Muscle of leg (tissue), 11 donors: ENCODE data around the gene MAFF. TPM values are rescaled to one million over a fixed set of nuclear protein-coding genes. Genes with fewer than 3 reads are reported as not detected.
A peak's percentile ranks its signal among the peaks of the same experiment; 100 is the strongest.
"Not testable (repeated sequence)": the region's sequence is repeated elsewhere in the genome, so short reads cannot be mapped to it uniquely, and the experiment has no call there.

Experiments
- DNase-seq: peaks from one replicate; pipeline ENCODE4 v3.0.0; 2013
- H3K27ac ChIP-seq: one replicate; pipeline ENCODE4 v1.5.1; 2013; ENCODE audit warnings: mild to moderate bottlenecking, low read length, control low read depth
- H3K27me3 ChIP-seq: one replicate; pipeline ENCODE4 v1.6.1; 2013; ENCODE audit warnings: low read length; ENCODE audit not compliant: control insufficient read depth, insufficient read depth
- H3K36me3 ChIP-seq: one replicate; pipeline ENCODE4 v1.6.1; 2013; ENCODE audit warnings: low read length; ENCODE audit not compliant: control insufficient read depth, insufficient read depth
- H3K4me1 ChIP-seq: one replicate; pipeline ENCODE4 v1.6.1; 2013; ENCODE audit warnings: low read length; ENCODE audit not compliant: control insufficient read depth, insufficient read depth
- H3K4me3 ChIP-seq: one replicate; pipeline ENCODE4 v1.5.1; 2013; ENCODE audit warnings: low read length, control low read depth
- H3K9me3 ChIP-seq: replicated peaks from 2 replicates; pipeline ENCODE4 v1.6.1; 2013; ENCODE audit warnings: low read depth, low read length; ENCODE audit not compliant: control insufficient read depth
- WGBS: methylation state at CpG from one replicate; pipeline ENCODE4 v1.1.5; 2013; ENCODE audit warnings: missing lambda C conversion rate; ENCODE audit not compliant: insufficient coverage; 5-methylcytosine and 5-hydroxymethylcytosine counted together
- polyA plus RNA-seq, 8 donors: library from polyadenylated mRNA; unstranded; fragments of 120-200 nt; gene quantifications; one replicate each; pipeline versions ENCODE4 v1.2.1 to v1.2.3, GENCODE V29; 2013; ENCODE audit warnings: inconsistent platforms in 1 of 8, low replicate concordance in 1 of 8; ENCODE audit not compliant: insufficient read length in 8 of 8, insufficient read depth in 1 of 8
- total RNA-seq: library from RNA; stranded (reverse); fragments of 120-200 nt; gene quantifications from one replicate; pipeline ENCODE4 v1.2.4, GENCODE V29; 2013

MAFF gene
- total and polyA plus RNA-seq, 9 donors = 2.0 to 7.3 (median 4.5) TPM

GRCh38 chr22:38177044-38177443 is 24.8 kb upstream of the MAFF start:
- Histone ChIP-seq H3K36me3 (no peaks in the 10 kb centered on the region), H3K4me1 (peaks cover 58% of the 10 kb centered on the region), H3K27me3 (no peaks in the 10 kb centered on the region), H3K9me3 (no peaks in the 10 kb centered on the region), H3K4me3 (no peak overlapping the region), H3K27ac (peak overlapping the region; percentile 91)
- WGBS = 90% methylated on average over 4 of the region's 4 CpGs
- no peak for DNase-seq

DNA sequence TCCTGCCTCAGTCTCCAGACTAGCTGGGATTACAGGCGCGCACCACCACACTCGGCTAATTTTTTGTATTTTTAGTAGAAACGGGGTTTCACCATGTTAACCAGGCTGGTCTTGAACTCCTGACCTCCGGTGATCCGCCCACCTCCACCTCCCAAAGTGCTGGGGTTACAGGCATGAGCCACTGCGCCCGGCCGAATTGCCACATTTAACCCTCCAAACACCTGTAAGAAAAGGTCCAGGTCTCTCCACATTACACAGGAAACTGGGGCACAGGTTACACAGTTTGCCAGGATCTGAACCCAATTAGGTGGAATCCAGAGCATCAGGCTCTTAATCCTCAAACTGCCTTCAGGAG is 24.2 kb upstream of the MAFF start:
- not testable (repeated sequence) for H3K36me3 ChIP-seq, DNase-seq, H3K4me3 ChIP-seq, H3K9me3 ChIP-seq, H3K27me3 ChIP-seq
- Histone ChIP-seq H3K27ac (peak overlapping the region; percentile 69), H3K4me1 (peaks cover 56% of the 10 kb centered on the region)
- 89% methylated on average over 4 of the region's 9 CpGs for WGBS

GRCh38 chr22:38177926-38178604 is 23.7 kb upstream of the MAFF start:
- Histone ChIP-seq H3K27me3 (no peaks in the 10 kb centered on the region), H3K27ac (peak overlapping the region; percentile 69), H3K9me3 (no peaks in the 10 kb centered on the region), H3K4me3 (no peak overlapping the region), H3K4me1 (peaks cover 51% of the 10 kb centered on the region), H3K36me3 (no peaks in the 10 kb centered on the region)
- WGBS = 53% methylated on average over 6 of the region's 15 CpGs
- no peak for DNase-seq

GRCh38 chr22:38178605-38178937 is 23.2 kb upstream of the MAFF start:
- H3K36me3 ChIP-seq = not testable (repeated sequence)

GRCh38 chr22:38180841-38181452 is 20.8 kb upstream of the MAFF start:
- WGBS = 2% methylated on average over 8 of the region's 14 CpGs
- H3K27me3 ChIP-seq = no peaks in the 10 kb centered on the region
- no peaks in the 10 kb centered on the region for H3K36me3 ChIP-seq
- no peaks in the 10 kb centered on the region for H3K9me3 ChIP-seq
- H3K27ac ChIP-seq = peak overlapping the region; percentile 95
- H3K4me1 ChIP-seq = peaks cover 34% of the 10 kb centered on the region
- DNase-seq = no peak
- H3K4me3 ChIP-seq = peak overlapping the region; percentile 79

More at GRCh38 chr22:38178605-38178937, 23.2 kb upstream of the MAFF start:
- not testable (repeated sequence) for H3K9me3 ChIP-seq, DNase-seq, H3K27me3 ChIP-seq, H3K4me3 ChIP-seq
- no CpG with 5 or more reads among the region's 7 CpGs for WGBS
- Histone ChIP-seq H3K4me1 (peaks cover 46% of the 10 kb centered on the region), H3K27ac (peak overlapping the region; percentile 69)

DNA sequence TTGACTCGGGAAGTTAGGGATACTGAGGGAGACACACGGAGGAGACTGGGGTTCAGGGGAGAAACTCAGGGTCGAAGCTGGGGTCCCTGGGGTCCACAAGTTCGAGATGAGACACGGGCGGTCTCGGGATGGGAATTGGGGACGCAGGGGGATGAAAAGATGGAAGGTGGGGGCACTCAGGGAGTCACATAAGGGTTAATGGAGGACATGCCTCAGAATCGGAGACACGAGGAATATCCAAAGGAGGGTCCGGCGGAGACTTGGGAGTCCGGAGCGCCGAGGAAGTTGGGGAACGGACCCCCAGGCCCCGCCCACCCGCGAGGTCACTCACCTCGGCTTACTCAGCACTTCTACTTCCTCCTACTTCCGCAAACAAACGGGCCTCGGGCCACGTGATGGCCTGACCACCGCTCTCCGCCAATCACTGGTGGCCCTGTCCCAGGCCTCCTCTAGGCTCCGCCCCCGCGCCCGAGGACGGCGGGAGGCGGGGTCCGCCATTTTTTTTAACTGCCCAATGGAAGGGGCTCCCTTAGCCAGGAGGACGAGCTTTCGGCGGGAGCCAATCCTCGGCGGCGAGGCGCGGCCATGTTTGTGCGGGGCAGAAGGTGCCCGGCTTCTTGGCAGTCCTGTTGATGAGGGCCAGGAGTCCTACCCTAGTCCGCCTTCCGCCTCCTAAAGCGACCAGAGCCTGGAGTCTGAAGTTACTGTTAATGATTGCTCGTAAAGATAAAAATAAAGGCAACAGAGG is 20.2 kb upstream of the MAFF start, which contains the start of gene PLA2G6:
TSS of gene PLA2G6 (minus strand) at position 378 of the 748 bp plus-strand sequence. CDS start 12,404 bp downstream, outside the sequence.
- 0% methylated on average over 47 of the region's 48 CpGs for WGBS
- peak; percentile 100 for DNase-seq
- peaks cover 27% of the 10 kb centered on the region for H3K4me1 ChIP-seq
- H3K4me3 ChIP-seq = peak within 1 kb of the TSS; percentile 79
- peak within 1 kb of the TSS; percentile 95 for H3K27ac ChIP-seq
- H3K9me3 ChIP-seq = no peaks in the 10 kb centered on the region
- no peaks in the 10 kb centered on the region for H3K27me3 ChIP-seq
- H3K36me3 ChIP-seq = no peaks in the 10 kb centered on the region

DNA sequence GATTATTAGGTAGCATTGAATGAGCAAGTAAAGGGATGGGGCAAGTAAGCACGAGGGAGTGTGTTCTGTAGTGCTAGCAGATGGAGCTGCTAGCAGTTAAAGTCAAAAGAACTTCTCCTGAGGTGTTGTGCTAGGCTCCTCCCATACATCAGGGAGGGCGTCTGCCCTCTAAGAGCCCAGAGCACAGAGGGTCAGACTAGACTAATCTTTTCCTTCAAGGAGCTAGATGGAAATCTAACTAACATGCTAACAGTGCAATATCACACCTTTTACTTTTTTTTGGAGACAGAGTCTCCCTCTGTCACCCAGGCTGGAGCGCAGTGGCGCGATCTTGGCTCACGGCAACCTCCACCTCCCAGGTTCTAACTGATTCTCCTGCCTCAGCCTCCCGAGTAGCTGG is 17.0 kb upstream of the MAFF start:
- no peak for DNase-seq

GRCh38 chr22:38186429-38186828 is 15.4 kb upstream of the MAFF start:
- H3K9me3 ChIP-seq = no peaks in the 10 kb centered on the region
- H3K36me3 ChIP-seq = no peaks in the 10 kb centered on the region
- no peak overlapping the region for H3K27ac ChIP-seq
- H3K27me3 ChIP-seq = no peaks in the 10 kb centered on the region
- 36% methylated on average over 5 of the region's 5 CpGs for WGBS
- no peak for DNase-seq
- peaks cover 10% of the 10 kb centered on the region for H3K4me1 ChIP-seq
- H3K4me3 ChIP-seq = no peak overlapping the region

More for the DNA sequence above, 17.0 kb upstream of the MAFF start:
- Histone ChIP-seq H3K27me3 (no peaks in the 10 kb centered on the region), H3K27ac (no peak overlapping the region), H3K9me3 (no peaks in the 10 kb centered on the region), H3K4me1 (peaks cover 20% of the 10 kb centered on the region), H3K36me3 (no peaks in the 10 kb centered on the region), H3K4me3 (no peak overlapping the region)
- 59% methylated on average over 7 of the region's 7 CpGs for WGBS

DNA sequence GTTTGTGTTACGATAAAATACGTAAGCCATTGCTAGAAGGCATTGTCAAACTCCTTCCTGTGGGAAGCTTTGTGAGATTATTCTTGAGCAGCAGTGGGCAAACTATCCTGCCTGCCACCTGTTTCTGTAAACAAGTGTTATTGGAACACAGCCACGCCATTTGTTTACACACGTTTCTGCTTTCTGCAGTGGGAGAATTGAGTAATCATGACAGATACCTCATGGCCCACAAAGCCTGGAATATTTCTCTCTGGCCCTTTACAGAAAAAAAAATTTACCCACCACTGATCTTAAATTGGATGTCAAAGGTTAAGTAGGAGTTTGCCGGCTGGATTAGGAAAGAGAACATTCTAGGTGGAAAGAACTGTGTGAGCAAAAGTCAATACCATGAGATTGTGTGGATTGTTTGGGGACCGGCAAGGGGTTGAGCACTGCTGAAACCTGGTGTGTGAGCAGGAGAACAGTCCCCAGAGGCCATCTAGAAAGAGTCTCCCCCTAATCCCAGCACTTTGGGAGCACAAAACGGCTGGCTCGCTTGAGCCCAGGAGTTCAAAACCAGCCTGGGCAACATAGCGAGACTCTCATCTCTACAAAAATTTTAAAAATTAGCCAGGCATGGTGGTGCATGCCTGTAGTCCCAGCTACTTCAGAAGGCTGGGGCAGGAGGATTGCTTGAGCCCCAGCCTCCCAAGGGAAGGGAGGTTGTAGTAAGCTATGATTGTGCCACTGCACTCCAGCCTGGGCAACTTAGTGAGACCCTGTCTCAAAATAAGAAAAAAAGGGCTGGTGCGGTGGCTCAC is 14.2 kb upstream of the MAFF start:
- H3K36me3 ChIP-seq = no peaks in the 10 kb centered on the region
- no peak overlapping the region for H3K27ac ChIP-seq
- H3K4me1 ChIP-seq = peaks cover 14% of the 10 kb centered on the region
- H3K4me3 ChIP-seq = no peak overlapping the region
- WGBS = 74% methylated on average over 3 of the region's 10 CpGs
- DNase-seq = peak; percentile 60
- no peaks in the 10 kb centered on the region for H3K27me3 ChIP-seq
- no peaks in the 10 kb centered on the region for H3K9me3 ChIP-seq

GRCh38 chr22:38189104-38189503 is 12.7 kb upstream of the MAFF start:
- H3K4me1 ChIP-seq = peaks cover 19% of the 10 kb centered on the region
- H3K4me3 ChIP-seq = no peak overlapping the region
- WGBS = 87% methylated on average over 3 of the region's 3 CpGs
- no peaks in the 10 kb centered on the region for H3K36me3 ChIP-seq
- DNase-seq = no peak
- H3K27ac ChIP-seq = no peak overlapping the region
- H3K27me3 ChIP-seq = no peaks in the 10 kb centered on the region
- H3K9me3 ChIP-seq = no peaks in the 10 kb centered on the region
